ENCODE measurements around the gene PROK1. TPM values are rescaled to one million over a fixed set of nuclear protein-coding genes. Genes with fewer than 3 reads are reported as not detected.

Gene PROK1
- total and polyA plus RNA-seq, 2 donors (not counting 1 experiment from before 2014, with no cell fraction given) = not detected

DNA sequence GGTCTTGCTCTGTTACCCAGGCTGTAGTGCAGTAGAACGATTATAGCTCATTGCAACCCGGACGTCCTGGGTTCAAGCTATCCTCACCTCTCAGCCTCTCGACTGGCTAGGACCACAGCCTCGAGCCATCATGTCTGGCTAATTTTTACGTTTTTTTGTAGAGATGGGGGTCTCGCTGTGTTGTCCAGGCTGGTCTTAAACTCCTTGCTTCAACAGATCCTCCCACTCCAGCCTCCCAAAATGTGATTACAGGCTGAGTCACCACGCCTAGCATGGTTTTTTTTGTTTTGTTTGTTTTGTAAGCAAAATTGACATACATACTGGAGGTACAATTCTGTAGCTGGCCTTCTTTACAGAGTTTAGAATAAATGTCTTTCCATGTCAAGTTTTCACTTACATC lies 42.5 kb upstream of the PROK1 start:
- WGBS (ENCODE audit: insufficient coverage) = 85% methylated on average over 3 of the region's 8 CpGs
- Histone ChIP-seq H3K9me3 (ENCODE audit: control extremely low read depth in 1 of 3, control insufficient read depth in 2 of 3, insufficient read depth in 1 of 3, low read length in 2 of 3) (no peaks in the 10 kb centered on the region), H3K36me3 (replicated peaks in 1 of 2; ENCODE audit: control extremely low read depth in 1 of 2, control insufficient read depth in 1 of 2, extremely low read depth in 1 of 2, insufficient read depth in 2 of 2, low read length in 1 of 2) (peaks cover 2 to 25% of the 10 kb centered on the region in 2 experiments), H4K20me1 (ENCODE audit: control insufficient read depth, insufficient read depth, low read length, poor library complexity, severe bottlenecking) (no peaks in the 10 kb centered on the region), H2AFZ (ENCODE audit: insufficient read depth, low read depth, low read length, poor library complexity, severe bottlenecking) (peak overlapping the region; percentile 92), H3K4me2 (replicated peaks; ENCODE audit: low read depth, low read length, poor library complexity, severe bottlenecking) (peak overlapping the region; percentile 82), H3K79me2 (ENCODE audit: control insufficient read depth, insufficient read depth, low read length) (peaks cover 45% of the 10 kb centered on the region), H3K27ac (ENCODE audit: low read length in 2 of 2) (peak overlapping the region; percentile 87 to 90), H3K4me3 (ENCODE audit: control extremely low read depth in 1 of 5, extremely low read depth in 1 of 5, insufficient read depth in 1 of 5, low read depth in 2 of 5, low read length in 4 of 5) (peak overlapping the region in 4 of 5 experiments; percentile 76 to 99 (median 90)), H3K27me3 (replicated peaks in 1 of 4; ENCODE audit: control extremely low read depth in 1 of 4, control insufficient read depth in 3 of 4, insufficient read depth in 4 of 4, low read length in 3 of 4) (no peaks in the 10 kb centered on the region), H3K9ac (ENCODE audit: low read length) (no peak overlapping the region), H3K4me1 (ENCODE audit: control insufficient read depth in 2 of 2, insufficient read depth in 2 of 2, low read length in 2 of 2) (peaks cover 21 to 28% of the 10 kb centered on the region in 2 donors)
- ATAC-seq (ENCODE audit: low read depth) (no peak), DNase-seq (no peak)
- ChIA-PET POLR2A (interaction anchor here (0.6 to 5.4 kb wide), 6 partner anchors 23 to 1277 kb away, joined by 3 to 37 read pairs (median 6); partner anchors contain the start of gene RBM15), CTCF (interaction anchor here (0.6 to 11.1 kb wide), 19 partner anchors 9 to 1359 kb away, joined by 3 to 257 read pairs (median 4); partner anchors contain the start of genes KCNC4 and RBM15)
- Mint-ChIP-seq H3K27me3 (no peaks in the 10 kb centered on the region), H3K4me3 (peak overlapping the region; percentile 100), H3K4me1 (peaks cover 34% of the 10 kb centered on the region), H3K9me3 (ENCODE audit: insufficient read depth) (no peaks in the 10 kb centered on the region), H3K27ac (peak overlapping the region; percentile 77)
- intact Hi-C loops (cut with micrococcal nuclease) = loop anchor here (5.0 kb wide), 2 partner anchors 36 to 926 kb away; partner anchors contain the start of gene ATXN7L2
- TF ChIP-seq, protein P1, sequence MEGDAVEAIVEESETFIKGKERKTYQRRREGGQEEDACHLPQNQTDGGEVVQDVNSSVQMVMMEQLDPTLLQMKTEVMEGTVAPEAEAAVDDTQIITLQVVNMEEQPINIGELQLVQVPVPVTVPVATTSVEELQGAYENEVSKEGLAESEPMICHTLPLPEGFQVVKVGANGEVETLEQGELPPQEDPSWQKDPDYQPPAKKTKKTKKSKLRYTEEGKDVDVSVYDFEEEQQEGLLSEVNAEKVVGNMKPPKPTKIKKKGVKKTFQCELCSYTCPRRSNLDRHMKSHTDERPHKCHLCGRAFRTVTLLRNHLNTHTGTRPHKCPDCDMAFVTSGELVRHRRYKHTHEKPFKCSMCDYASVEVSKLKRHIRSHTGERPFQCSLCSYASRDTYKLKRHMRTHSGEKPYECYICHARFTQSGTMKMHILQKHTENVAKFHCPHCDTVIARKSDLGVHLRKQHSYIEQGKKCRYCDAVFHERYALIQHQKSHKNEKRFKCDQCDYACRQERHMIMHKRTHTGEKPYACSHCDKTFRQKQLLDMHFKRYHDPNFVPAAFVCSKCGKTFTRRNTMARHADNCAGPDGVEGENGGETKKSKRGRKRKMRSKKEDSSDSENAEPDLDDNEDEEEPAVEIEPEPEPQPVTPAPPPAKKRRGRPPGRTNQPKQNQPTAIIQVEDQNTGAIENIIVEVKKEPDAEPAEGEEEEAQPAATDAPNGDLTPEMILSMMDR (IDR thresholded peaks at IDR 0.05) = no peak

DNA sequence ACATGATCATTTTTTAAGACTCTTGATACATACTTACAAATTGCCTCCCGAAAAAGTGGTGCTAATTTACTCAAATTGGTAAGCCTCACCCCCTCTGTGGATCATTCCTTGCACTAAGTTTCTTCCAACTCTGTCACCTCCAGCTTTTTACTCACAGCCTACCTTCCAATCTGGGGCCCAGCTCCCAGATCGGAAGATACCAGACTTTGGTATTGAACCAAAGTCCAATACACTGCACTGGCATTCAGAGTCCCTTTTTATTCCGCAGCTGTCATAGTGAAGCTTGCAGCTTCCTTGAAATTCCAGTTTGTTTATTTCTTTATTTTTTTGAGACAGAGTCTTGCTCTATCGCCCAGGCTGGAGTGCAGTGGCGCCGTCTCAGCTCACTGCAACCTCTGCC lies 41.6 kb upstream of the PROK1 start:
- no peaks in the 10 kb centered on the region for H3K27me3 Mint-ChIP-seq
- Histone ChIP-seq H3K27ac (ENCODE audit: low read length in 2 of 2) (no peak overlapping the region), H3K27me3 (replicated peaks in 1 of 4; ENCODE audit: control extremely low read depth in 1 of 4, control insufficient read depth in 3 of 4, insufficient read depth in 4 of 4, low read length in 3 of 4) (no peaks in the 10 kb centered on the region), H4K20me1 (ENCODE audit: control insufficient read depth, insufficient read depth, low read length, poor library complexity, severe bottlenecking) (no peaks in the 10 kb centered on the region), H3K36me3 (replicated peaks in 1 of 2; ENCODE audit: control extremely low read depth in 1 of 2, control insufficient read depth in 1 of 2, extremely low read depth in 1 of 2, insufficient read depth in 2 of 2, low read length in 1 of 2) (peaks cover 2 to 16% of the 10 kb centered on the region in 2 experiments), H3K4me1 (ENCODE audit: control insufficient read depth in 2 of 2, insufficient read depth in 2 of 2, low read length in 2 of 2) (peaks cover 21 to 28% of the 10 kb centered on the region in 2 donors), H3K9me3 (ENCODE audit: control extremely low read depth in 1 of 3, control insufficient read depth in 2 of 3, insufficient read depth in 1 of 3, low read length in 2 of 3) (no peaks in the 10 kb centered on the region), H3K4me3 (ENCODE audit: control extremely low read depth in 1 of 5, extremely low read depth in 1 of 5, insufficient read depth in 1 of 5, low read depth in 2 of 5, low read length in 4 of 5) (no peak overlapping the region), H3K4me2 (replicated peaks; ENCODE audit: low read depth, low read length, poor library complexity, severe bottlenecking) (no peak overlapping the region), H3K79me2 (ENCODE audit: control insufficient read depth, insufficient read depth, low read length) (peaks cover 45% of the 10 kb centered on the region), H2AFZ (ENCODE audit: insufficient read depth, low read depth, low read length, poor library complexity, severe bottlenecking) (no peak overlapping the region), H3K9ac (ENCODE audit: low read length) (no peak overlapping the region)
- 97% methylated on average over 6 of the region's 6 CpGs for WGBS (ENCODE audit: insufficient coverage)
- intact Hi-C loops (cut with micrococcal nuclease) = loop anchor here (5.0 kb wide), 2 partner anchors 37 to 927 kb away; partner anchors contain the start of gene ATXN7L2
- CTCF ChIA-PET = interaction anchor here (0.6 to 11.1 kb wide), 17 partner anchors 9 to 371 kb away, joined by 3 to 257 read pairs (median 4); partner anchors contain the start of genes KCNC4 and RBM15
- no peak overlapping the region for H3K27ac Mint-ChIP-seq
- no peak for DNase-seq
- H3K4me1 Mint-ChIP-seq = peaks cover 39% of the 10 kb centered on the region
- TF ChIP-seq EZH2 (IDR thresholded peaks at IDR 0.05; ENCODE audit: borderline replicate concordance, insufficient read depth, low read depth, low read length, poor library complexity, severe bottlenecking) = no peak
- TF ChIP-seq, protein P1 (IDR thresholded peaks at IDR 0.05) = no peak
- H3K4me3 Mint-ChIP-seq = peak overlapping the region; percentile 52
- H3K9me3 Mint-ChIP-seq (ENCODE audit: insufficient read depth) = no peaks in the 10 kb centered on the region
- POLR2A ChIA-PET = interaction anchor here (0.6 to 5.4 kb wide), 5 partner anchors 24 to 753 kb away, joined by 3 to 37 read pairs (median 4); partner anchors contain the start of genes GSTM4 and RBM15
- no peak for ATAC-seq (ENCODE audit: low read depth)

Data from B cell (primary cell).